ENCODE data around the gene VIP.

- TF ChIP-seq CTCF (IDR thresholded peaks at IDR 0.05; ENCODE audit: low read depth, low read length, poor library complexity, severe bottlenecking) (no peak), EZH2phosphoT487 (IDR thresholded peaks at IDR 0.05; ENCODE audit: borderline replicate concordance, low read length) (no peak)
Measured at GRCh38 chr6:152765331-152765730, 14.7 kb downstream of the VIP start.

All from DOHH2 (cell line).